ENCODE results near the gene KCNE3. TPM values are rescaled to one million over a fixed set of nuclear protein-coding genes. Genes with fewer than 3 reads are reported as not detected.

KCNE3 gene
- total RNA-seq, 6 experiments from 2014 or later = 0.09 TPM; not detected in 5

DNA sequence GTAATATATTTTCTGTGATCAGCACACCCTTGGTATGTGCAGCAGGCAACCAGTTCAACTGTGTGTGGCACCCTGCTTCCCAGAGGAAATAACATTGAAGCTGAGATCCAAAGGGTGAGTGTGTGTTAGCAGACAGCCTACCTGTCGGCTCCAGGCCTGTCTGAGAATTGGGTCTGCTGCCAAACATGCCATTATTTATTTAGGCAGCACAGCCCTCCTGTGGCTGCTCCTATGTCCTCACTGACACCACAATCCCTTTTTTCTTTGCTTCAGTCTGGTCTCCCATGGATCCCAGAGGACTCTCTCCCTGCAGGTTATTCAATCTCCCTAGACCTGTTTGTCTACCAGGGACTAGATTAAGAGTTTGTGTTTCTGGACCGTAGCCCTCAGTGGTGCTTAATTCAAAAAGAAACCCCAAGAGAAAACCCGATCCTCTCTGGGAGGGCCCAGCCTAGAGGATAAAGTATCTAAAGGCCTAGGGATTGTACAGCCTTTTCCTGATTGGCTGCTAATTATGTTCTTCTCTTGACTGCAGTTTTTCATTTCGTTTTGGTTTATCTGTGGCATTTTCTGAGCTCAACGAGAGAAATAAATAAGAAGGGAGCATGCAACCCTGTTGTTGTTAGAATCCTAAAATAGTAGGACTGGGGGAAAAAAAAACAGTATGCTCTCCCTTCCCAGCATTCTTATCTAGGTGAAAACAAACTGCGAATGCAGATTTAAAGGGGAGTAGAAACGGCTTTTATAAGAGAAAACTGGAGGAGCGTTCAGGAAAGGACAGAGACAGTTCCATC lies 24.1 kb downstream of the KCNE3 start:
- Mint-ChIP-seq H3K36me3 (ENCODE audit: low read depth) (no peaks in the 10 kb centered on the region), H3K4me1 (ENCODE audit: low read depth) (peaks cover 16% of the 10 kb centered on the region), H3K4me3 (no peak overlapping the region), H3K9me3 (no peaks in the 10 kb centered on the region), H3K27ac (no peak overlapping the region), H3K27me3 (ENCODE audit: insufficient read depth) (peaks cover 15% of the 10 kb centered on the region)
- TF ChIP-seq, protein P1, sequence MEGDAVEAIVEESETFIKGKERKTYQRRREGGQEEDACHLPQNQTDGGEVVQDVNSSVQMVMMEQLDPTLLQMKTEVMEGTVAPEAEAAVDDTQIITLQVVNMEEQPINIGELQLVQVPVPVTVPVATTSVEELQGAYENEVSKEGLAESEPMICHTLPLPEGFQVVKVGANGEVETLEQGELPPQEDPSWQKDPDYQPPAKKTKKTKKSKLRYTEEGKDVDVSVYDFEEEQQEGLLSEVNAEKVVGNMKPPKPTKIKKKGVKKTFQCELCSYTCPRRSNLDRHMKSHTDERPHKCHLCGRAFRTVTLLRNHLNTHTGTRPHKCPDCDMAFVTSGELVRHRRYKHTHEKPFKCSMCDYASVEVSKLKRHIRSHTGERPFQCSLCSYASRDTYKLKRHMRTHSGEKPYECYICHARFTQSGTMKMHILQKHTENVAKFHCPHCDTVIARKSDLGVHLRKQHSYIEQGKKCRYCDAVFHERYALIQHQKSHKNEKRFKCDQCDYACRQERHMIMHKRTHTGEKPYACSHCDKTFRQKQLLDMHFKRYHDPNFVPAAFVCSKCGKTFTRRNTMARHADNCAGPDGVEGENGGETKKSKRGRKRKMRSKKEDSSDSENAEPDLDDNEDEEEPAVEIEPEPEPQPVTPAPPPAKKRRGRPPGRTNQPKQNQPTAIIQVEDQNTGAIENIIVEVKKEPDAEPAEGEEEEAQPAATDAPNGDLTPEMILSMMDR (IDR thresholded peaks at IDR 0.05) = no peak; the same call in 1 of the 2 replicates
- DNase-seq = no peak

DNA sequence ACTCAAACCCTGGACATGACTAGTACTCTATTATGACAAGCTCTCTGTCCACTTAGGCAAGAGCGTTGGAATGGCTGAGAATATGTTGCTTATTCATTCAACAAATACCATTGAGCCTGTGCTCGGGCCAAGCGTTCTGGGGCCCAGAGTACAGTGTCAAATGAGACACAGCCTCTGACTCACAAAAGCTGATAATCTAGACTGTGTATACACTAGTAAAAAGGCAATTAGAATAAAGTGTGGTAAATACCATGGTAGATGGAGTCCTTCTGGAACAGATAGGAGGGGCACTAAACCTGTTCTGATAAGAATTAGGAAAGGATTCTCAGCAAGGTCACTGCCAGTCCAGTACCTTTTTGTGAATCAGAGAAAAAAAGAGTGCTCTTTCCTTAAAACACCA lies 24.7 kb downstream of the KCNE3 start:
- no peak for DNase-seq
- Mint-ChIP-seq H3K27ac (no peak overlapping the region), H3K4me1 (ENCODE audit: low read depth) (peaks cover 16% of the 10 kb centered on the region), H3K27me3 (ENCODE audit: insufficient read depth) (peaks cover 15% of the 10 kb centered on the region), H3K4me3 (no peak overlapping the region), H3K36me3 (ENCODE audit: low read depth) (no peaks in the 10 kb centered on the region), H3K9me3 (no peaks in the 10 kb centered on the region)
- TF ChIP-seq, protein P1 (IDR thresholded peaks at IDR 0.05) = no peak

DNA sequence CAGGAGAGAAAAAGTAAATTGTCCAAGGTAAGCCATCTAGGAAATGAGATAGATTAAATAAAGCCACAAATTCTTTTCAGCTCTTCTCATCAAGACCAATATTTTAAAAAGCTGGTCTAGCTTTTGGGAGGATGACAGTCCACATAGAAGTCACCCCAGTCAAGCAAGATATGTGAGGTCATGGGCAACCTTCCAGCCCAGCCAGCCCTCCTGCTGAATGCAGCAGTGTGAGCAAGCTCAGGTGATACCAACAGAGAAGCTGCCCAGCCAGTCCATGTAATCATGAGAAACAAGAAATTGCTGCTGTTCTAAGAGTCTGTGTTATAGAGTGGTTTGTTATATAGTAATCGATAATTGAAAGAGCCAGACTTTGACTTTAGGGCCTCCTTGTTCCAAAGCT lies 28.7 kb downstream of the KCNE3 start:
- H3K4me1 Mint-ChIP-seq (ENCODE audit: low read depth) = peaks cover 30% of the 10 kb centered on the region
- H3K36me3 Mint-ChIP-seq (ENCODE audit: low read depth) = no peaks in the 10 kb centered on the region
- TF ChIP-seq, protein P1 (IDR thresholded peaks at IDR 0.05) = no peak
- H3K27me3 Mint-ChIP-seq (ENCODE audit: insufficient read depth) = peaks cover 4% of the 10 kb centered on the region
- no peak for DNase-seq
- no peak overlapping the region for H3K27ac Mint-ChIP-seq
- no peaks in the 10 kb centered on the region for H3K9me3 Mint-ChIP-seq
- H3K4me3 Mint-ChIP-seq = no peak overlapping the region

DNA sequence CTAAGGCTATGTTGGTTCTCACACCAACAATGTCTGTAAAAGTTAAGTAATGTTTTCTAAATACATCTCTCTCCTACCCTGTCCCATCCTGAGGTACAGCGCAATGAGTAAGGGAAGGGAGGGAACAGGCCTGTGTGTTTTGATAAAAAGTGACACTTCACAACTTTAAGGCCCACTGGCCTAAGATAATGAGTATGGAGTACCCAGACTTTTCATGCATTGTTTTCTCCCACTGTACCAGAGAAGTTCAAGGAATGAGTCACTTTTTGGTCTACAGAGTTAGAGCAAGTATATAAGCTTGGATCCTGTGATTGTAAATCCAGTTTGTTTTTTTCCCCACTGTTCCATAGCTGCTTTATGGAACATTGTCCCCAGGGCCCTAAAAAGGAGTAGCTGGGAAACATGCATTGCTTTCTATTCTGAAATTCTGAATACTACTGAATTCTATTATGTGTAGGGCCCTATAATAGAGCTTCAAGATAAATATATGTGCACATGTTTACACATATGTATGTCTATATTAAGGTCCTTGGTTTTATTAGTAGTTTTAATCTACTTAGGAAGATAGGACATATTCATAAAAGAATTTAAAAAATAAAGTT lies 29.8 kb downstream of the KCNE3 start:
- Mint-ChIP-seq H3K36me3 (ENCODE audit: low read depth) (no peaks in the 10 kb centered on the region), H3K27ac (no peak overlapping the region), H3K9me3 (no peaks in the 10 kb centered on the region), H3K4me3 (no peak overlapping the region), H3K4me1 (ENCODE audit: low read depth) (peaks cover 19% of the 10 kb centered on the region), H3K27me3 (ENCODE audit: insufficient read depth) (peaks cover 6% of the 10 kb centered on the region)
- DNase-seq = no peak
- TF ChIP-seq, protein P1 (IDR thresholded peaks at IDR 0.05) = no peak

DNA sequence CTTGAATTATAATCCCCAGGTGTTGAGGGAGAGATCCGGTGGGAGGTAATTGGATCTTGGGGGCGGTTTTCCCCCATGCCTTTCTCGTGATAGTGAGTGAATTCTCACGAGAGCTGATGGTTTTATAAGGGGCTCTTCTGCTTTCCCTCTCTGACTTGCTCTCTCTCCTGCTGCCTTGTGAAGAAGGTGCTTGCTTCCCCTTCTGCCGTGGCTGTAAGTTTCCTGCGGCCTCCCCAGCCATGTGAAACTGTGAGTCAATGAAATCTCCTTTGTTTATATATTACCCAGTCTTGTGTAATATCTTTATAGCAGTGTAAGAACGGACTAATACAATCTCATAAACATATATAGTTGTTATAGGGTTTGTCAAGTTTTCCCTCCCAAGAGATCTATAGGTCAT lies 32.8 kb downstream of the KCNE3 start:
- Mint-ChIP-seq H3K4me3 (no peak overlapping the region), H3K27ac (no peak overlapping the region), H3K4me1 (ENCODE audit: low read depth) (peaks cover 14% of the 10 kb centered on the region), H3K27me3 (ENCODE audit: insufficient read depth) (peaks cover 5% of the 10 kb centered on the region; the same call in 1 of the 2 replicates), H3K36me3 (ENCODE audit: low read depth) (no peaks in the 10 kb centered on the region), H3K9me3 (no peaks in the 10 kb centered on the region)
- DNase-seq = no peak
- TF ChIP-seq, protein P1 (IDR thresholded peaks at IDR 0.05) = no peak
